HepG2 (cell line): ENCODE data around the gene RMDN2. TPM values are rescaled to one million over a fixed set of nuclear protein-coding genes. Genes with fewer than 3 reads are reported as not detected.

Source experiments
- AGO1 ChIP-seq: fragments of 200-400 bp; formaldehyde crosslinking; IDR thresholded peaks from 2 replicates; pipeline ENCODE4 v1.6.1; 2017; ENCODE audit warnings: mild to moderate bottlenecking, low read depth, low read length, moderate library complexity; ENCODE audit not compliant: poor library complexity, severe bottlenecking
- CREM ChIP-seq, 2 experiments: sonication (generic) in 1 of 2; formaldehyde crosslinking in 1 of 2; IDR thresholded peaks; 2 replicates each; pipeline versions ENCODE4 v1.4.0 to v1.6.1; 2016 to 2020; ENCODE audit warnings: antibody characterized with exemption in 1 of 2, mild to moderate bottlenecking in 1 of 2, missing genetic modification reagents in 1 of 2
- FOXA3 ChIP-seq: IDR thresholded peaks from 2 replicates; pipeline ENCODE4 v1.6.1; 2016; ENCODE audit warnings: missing genetic modification reagents, missing compliant biosample characterization
- KDM4B ChIP-seq: sonication (generic); formaldehyde crosslinking; IDR thresholded peaks from 2 replicates; pipeline ENCODE4 v1.4.0; 2020; ENCODE audit warnings: missing genetic modification reagents
- MTF1 ChIP-seq: sonication (generic); formaldehyde crosslinking; IDR thresholded peaks from 2 replicates; pipeline ENCODE4 v1.5.0; 2020; ENCODE audit warnings: missing genetic modification reagents
- RARG ChIP-seq: sonication (generic); formaldehyde crosslinking; IDR thresholded peaks from 2 replicates; pipeline ENCODE4 v1.4.0; 2020; ENCODE audit warnings: low read depth, mild to moderate bottlenecking, missing genetic modification reagents
- THAP8 ChIP-seq: sonication (generic); formaldehyde crosslinking; IDR thresholded peaks from 2 replicates; pipeline ENCODE4 v1.5.1; 2020; ENCODE audit warnings: missing genetic modification reagents, mild to moderate bottlenecking, borderline replicate concordance
- ZBTB2 ChIP-seq: sonication (generic); formaldehyde crosslinking; IDR thresholded peaks from 2 replicates; pipeline ENCODE4 v1.8.0; 2022; ENCODE audit warnings: low read depth, missing genetic modification reagents
- ZNF121 ChIP-seq: sonication (generic); formaldehyde crosslinking; IDR thresholded peaks from 2 replicates; pipeline ENCODE4 v1.5.0; 2020; ENCODE audit warnings: mild to moderate bottlenecking, missing genetic modification reagents
- ZNF225 ChIP-seq: sonication (generic); formaldehyde crosslinking; IDR thresholded peaks from 2 replicates; pipeline ENCODE4 v1.4.0; 2020; ENCODE audit warnings: mild to moderate bottlenecking, missing genetic modification reagents
- ZNF30 ChIP-seq: sonication (generic); formaldehyde crosslinking; IDR thresholded peaks from 2 replicates; pipeline ENCODE4 v1.5.0; 2020; ENCODE audit warnings: mild to moderate bottlenecking, missing genetic modification reagents
- ZNF337 ChIP-seq: sonication (generic); formaldehyde crosslinking; IDR thresholded peaks from 2 replicates; pipeline ENCODE4 v1.5.1; 2020; ENCODE audit warnings: missing genetic modification reagents, low read depth, mild to moderate bottlenecking, borderline replicate concordance
- ZNF33A ChIP-seq: sonication (generic); formaldehyde crosslinking; IDR thresholded peaks from 2 replicates; pipeline ENCODE4 v1.5.1; 2020; ENCODE audit warnings: missing genetic modification reagents, mild to moderate bottlenecking, moderate library complexity, borderline replicate concordance
- ZNF513 ChIP-seq: sonication (generic); formaldehyde crosslinking; conservative IDR thresholded peaks from 2 replicates; pipeline ENCODE4 v1.5.0; 2020; ENCODE audit warnings: missing genetic modification reagents
- ZNF547 ChIP-seq: sonication (generic); formaldehyde crosslinking; IDR thresholded peaks from 2 replicates; pipeline ENCODE4 v1.5.1; 2020; ENCODE audit warnings: mild to moderate bottlenecking, missing genetic modification reagents
- ZNF569 ChIP-seq: sonication (generic); formaldehyde crosslinking; IDR thresholded peaks from 2 replicates; pipeline ENCODE4 v1.5.0; 2020; ENCODE audit warnings: mild to moderate bottlenecking, missing genetic modification reagents, moderate library complexity, borderline replicate concordance
- ZNF615 ChIP-seq: sonication (generic); formaldehyde crosslinking; IDR thresholded peaks from 2 replicates; pipeline ENCODE4 v1.5.0; 2020; ENCODE audit warnings: mild to moderate bottlenecking, missing genetic modification reagents, borderline replicate concordance
- ZNF704 ChIP-seq: sonication (generic); formaldehyde crosslinking; IDR thresholded peaks from 2 replicates; pipeline ENCODE4 v1.8.1; 2023; ENCODE audit warnings: mild to moderate bottlenecking, inconsistent platforms, moderate library complexity, missing genetic modification reagents, borderline replicate concordance
- polyA plus RNA-seq, 8 experiments: library from polyadenylated mRNA; depleted of rRNA in 3 of 8; stranded (reverse) in 7 of 8; unstranded in 1 of 8; fragments of >200 nt; fragmentation: Illumina TruSeq in 4 of 8; extraction: Trizol in 4 of 8; gene quantifications; 2 replicates each; pipeline versions ENCODE4 v1.2.1 to v1.2.3, GENCODE V29; 2011 to 2016; ENCODE audit warnings: low read depth in 4 of 8, missing spikeins in 1 of 8, mixed read lengths in 1 of 8; ENCODE audit not compliant: insufficient read depth in 1 of 8
- total RNA-seq, 5 experiments: library from RNA; depleted of rRNA; stranded (reverse); fragments of >200 nt; fragmentation: Illumina TruSeq; extraction: Trizol; gene quantifications; 2 replicates each; pipeline ENCODE4 v1.2.3, GENCODE V29; 2016; ENCODE audit warnings: low read depth in 1 of 5
- TF ChIP-seq, protein P1 (sequence below): IDR thresholded peaks from 2 replicates; pipeline ENCODE4 v1.6.1; 2016; ENCODE audit warnings: low read depth, borderline replicate concordance

The RMDN2 gene
- total and polyA plus RNA-seq, 2 of the 13 experiments (the other 11 are each of a cell fraction or from before 2014, with no cell fraction given): 2.3 to 8.9 TPM

DNA sequence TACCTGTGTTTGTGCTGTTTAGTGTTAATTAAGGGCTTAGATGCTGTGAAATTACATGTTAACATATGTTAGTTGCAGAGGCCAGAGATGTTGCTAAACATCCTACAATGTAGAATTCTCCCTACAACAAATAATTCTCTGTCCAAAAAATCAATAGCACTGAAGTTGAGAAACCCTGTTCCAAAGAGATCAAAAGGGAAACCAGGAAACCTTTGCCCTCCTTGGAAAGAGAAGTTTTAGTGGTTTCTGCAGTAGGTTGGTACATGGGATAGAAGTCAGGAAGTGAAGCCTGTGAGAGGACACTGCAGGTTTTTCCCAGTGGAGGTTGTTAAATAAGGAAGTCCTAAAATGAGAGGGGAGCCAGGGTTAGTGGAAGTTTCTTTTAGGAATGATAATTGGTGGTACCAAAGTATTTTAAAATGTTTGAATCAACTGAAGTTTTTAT lies 6.3 kb upstream of the RMDN2 start (continued):
- no peak for TF ChIP-seq THAP8 (CRISPR knock-in tag)
- no peak for TF ChIP-seq ZNF569 (CRISPR knock-in tag)
- TF ChIP-seq ZNF704: no peak
- no peak for TF ChIP-seq AGO1
- TF ChIP-seq MTF1 (CRISPR knock-in tag): no peak
- TF ChIP-seq ZNF513 (CRISPR knock-in tag): no peak
- no peak for TF ChIP-seq RARG (CRISPR knock-in tag)
- no peak for TF ChIP-seq ZNF33A (CRISPR knock-in tag)
- TF ChIP-seq ZNF121: no peak
- TF ChIP-seq ZNF615 (CRISPR knock-in tag): no peak
- no peak for TF ChIP-seq ZBTB2 (CRISPR knock-in tag)
- TF ChIP-seq ZNF225 (CRISPR knock-in tag): no peak
- TF ChIP-seq CREM (IDR thresholded peaks at IDR 0.05): peak; percentile 92
- no peak for TF ChIP-seq CREM (CRISPR knock-in tag; IDR thresholded peaks at IDR 0.05)
- no peak for TF ChIP-seq ZNF30 (CRISPR knock-in tag)
- 0 out of 2 replicates have a peak, but pooled peaks have one; percentile 41 for TF ChIP-seq KDM4B
- peak; percentile 96 for TF ChIP-seq FOXA3 (CRISPR knock-in tag)
- TF ChIP-seq ZNF337 (CRISPR knock-in tag): 0 out of 2 replicates have a peak, but pooled peaks have one; percentile 24
- TF ChIP-seq, protein P1, sequence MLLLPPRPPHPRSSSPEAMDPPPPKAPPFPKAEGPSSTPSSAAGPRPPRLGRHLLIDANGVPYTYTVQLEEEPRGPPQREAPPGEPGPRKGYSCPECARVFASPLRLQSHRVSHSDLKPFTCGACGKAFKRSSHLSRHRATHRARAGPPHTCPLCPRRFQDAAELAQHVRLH (CRISPR knock-in tag): no peak
- TF ChIP-seq ZNF547 (CRISPR knock-in tag): no peak
